K562 (cell line): ENCODE measurements around the gene RABGAP1. TPM values are rescaled to one million over a fixed set of nuclear protein-coding genes. Genes with fewer than 3 reads are reported as not detected.

Experiments
- ATAC-seq: fragments of 200-7000 bp; cut with Tn5 transposase; 3 replicates; pipeline ENCODE4 v1.9.1; 2020; ENCODE audit warnings: moderate library complexity
- BruUV-seq: library from RNA; stranded (reverse); fragments of 400-500 nt; replicated peaks from 2 replicates; lab custom pipeline; 2021; lab: Mats Ljungman, UMichigan
- CTCF ChIA-PET: fragments of 300-600 bp; formaldehyde crosslinking; extraction: SDS; loops from one replicate; lab custom pipeline; 2021; ENCODE audit warnings: low intra/inter-chr PET ratio; lab: Yijun Ruan, JAX
- POLR2A ChIA-PET: fragments of 300-600, 350-650 bp; sonication (Branson Sonifier 250); formaldehyde crosslinking; extraction: SDS; loops from one replicate; lab custom pipeline; 2021; ENCODE audit warnings: antibody characterized with exemption, inconsistent platforms; lab: Yijun Ruan, JAX
- DNase-seq, 4 experiments: peaks; one replicate each; pipeline versions ENCODE4 v3.0.0 to v3.0.0-alpha.2; 2011 to 2018; ENCODE audit warnings: low spot score in 3 of 4, mixed read lengths in 3 of 4; ENCODE audit errors: extremely low read depth in 1 of 4
- FAIRE-seq: peaks from 2 replicates; lab custom pipeline; 2011; peaks lifted over from hg19 to GRCh38; lab: Jason Lieb, UNC
- H2AFZ ChIP-seq: 2 replicates; pipeline ENCODE4 v1.6.0; 2011; ENCODE audit warnings: low read depth, low read length, control low read depth, inconsistent platforms
- H3K27ac ChIP-seq: fragments of 200-600 bp; 3 replicates; pipeline ENCODE4 v1.8.0; 2011; ENCODE audit warnings: low read depth, mild to moderate bottlenecking, control low read depth, inconsistent platforms, low read length, moderate library complexity, mixed read lengths; ENCODE audit errors: extremely low read depth
- H3K27me3 ChIP-seq, 2 experiments: fragments of 300-600 bp in 1 of 2; 2 replicates in 1 of 2; 3 replicates in 1 of 2; pipeline versions ENCODE4 v1.6.0 to v1.8.0; 2011; ENCODE audit warnings: inconsistent platforms in 2 of 2, low read length in 2 of 2, mild to moderate bottlenecking in 1 of 2, mixed read lengths in 1 of 2, moderate library complexity in 1 of 2; ENCODE audit not compliant: control insufficient read depth in 2 of 2, insufficient read depth in 2 of 2
- H3K36me3 ChIP-seq: fragments of 300-600 bp; 3 replicates; pipeline ENCODE4 v1.8.0; 2011; ENCODE audit warnings: mild to moderate bottlenecking, low read length, inconsistent platforms; ENCODE audit not compliant: control insufficient read depth, insufficient read depth
- H3K4me1 ChIP-seq, 2 experiments: fragments of 200-600 bp in 1 of 2; replicated peaks in 1 of 2; 2 replicates in 1 of 2; 3 replicates in 1 of 2; pipeline versions ENCODE4 v1.5.1 to v1.8.0; 2011; ENCODE audit warnings: inconsistent platforms in 2 of 2, low read length in 2 of 2, mild to moderate bottlenecking in 1 of 2, mixed read lengths in 1 of 2, moderate library complexity in 1 of 2; ENCODE audit not compliant: control insufficient read depth in 2 of 2, insufficient read depth in 2 of 2
- H3K4me2 ChIP-seq: 2 replicates; pipeline ENCODE4 v1.6.1; 2011; ENCODE audit warnings: low read length, control low read depth, inconsistent platforms, mixed read lengths; ENCODE audit not compliant: insufficient read depth
- H3K4me3 ChIP-seq: fragments of 200-600 bp; sonication (generic), shearing (Covaris generic); 2 replicates; pipeline ENCODE4 v1.5.1; 2016; ENCODE audit warnings: control low read depth, inconsistent platforms
- H3K79me2 ChIP-seq: fragments of 200-600 bp; 3 replicates; pipeline ENCODE4 v1.8.0; 2011; ENCODE audit warnings: low read length, inconsistent platforms; ENCODE audit not compliant: control insufficient read depth, insufficient read depth
- H3K9ac ChIP-seq, 2 experiments: 2 replicates each; pipeline versions ENCODE4 v1.6.0 to v1.6.1; 2011; ENCODE audit warnings: low read depth in 2 of 2, low read length in 2 of 2, control low read depth in 1 of 2, inconsistent platforms in 1 of 2, mild to moderate bottlenecking in 1 of 2, mixed read lengths in 1 of 2; ENCODE audit not compliant: insufficient read depth in 1 of 2
- H3K9me1 ChIP-seq: one replicate; pipeline ENCODE4 v1.6.0; 2011; ENCODE audit warnings: inconsistent platforms, mild to moderate bottlenecking, low read length, moderate library complexity; ENCODE audit not compliant: control insufficient read depth, insufficient read depth
- H3K9me3 ChIP-seq: replicated peaks from 2 replicates; pipeline ENCODE4 v1.5.1; 2011; ENCODE audit warnings: low read depth, low read length, inconsistent platforms; ENCODE audit not compliant: control insufficient read depth, insufficient read depth
- H4K20me1 ChIP-seq: replicated peaks from 2 replicates; pipeline ENCODE4 v1.6.1; 2011; ENCODE audit warnings: low read length, inconsistent platforms, mixed read lengths; ENCODE audit not compliant: control insufficient read depth, insufficient read depth
- ASH1L ChIP-seq: fragments of 450-650 bp; IDR thresholded peaks from 2 replicates; pipeline ENCODE4 v1.6.1; 2018; ENCODE audit warnings: borderline replicate concordance, mild to moderate bottlenecking, low read depth; ENCODE audit not compliant: partially characterized antibody
- HMG20A ChIP-seq: fragments of 450-650 bp; formaldehyde crosslinking; conservative IDR thresholded peaks from 2 replicates; pipeline ENCODE4 v1.4.0; 2020; ENCODE audit warnings: mild to moderate bottlenecking, mixed read lengths
- POLR2H ChIP-seq: IDR thresholded peaks from 2 replicates; pipeline ENCODE4 v1.6.1; 2016; ENCODE audit warnings: missing genetic modification characterization, low read depth, mild to moderate bottlenecking, control low read depth, missing compliant biosample characterization, moderate library complexity
- ZNF217 ChIP-seq: sonication (generic); formaldehyde crosslinking; IDR thresholded peaks from 2 replicates; pipeline ENCODE4 v1.8.0; 2022; ENCODE audit warnings: mild to moderate bottlenecking, missing genetic modification reagents
- ZSCAN32 ChIP-seq: fragments of 450-650 bp; formaldehyde crosslinking; IDR thresholded peaks from 2 replicates; pipeline ENCODE4 v1.4.0; 2020; ENCODE audit warnings: mild to moderate bottlenecking, moderate library complexity
- WGBS: fragments of 100-300 bp; shearing (Covaris generic); methylation state at CpG from one replicate; pipeline ENCODE4 v1.1.6; 2016; ENCODE audit warnings: low coverage, mixed read lengths; ENCODE audit not compliant: insufficient coverage; ENCODE audit errors: missing lambda C conversion rate; 5-methylcytosine and 5-hydroxymethylcytosine counted together
- in situ Hi-C: fragments of 300-500 bp; cut with MboI; formaldehyde crosslinking; loops from 4 replicates; pipeline ENCODE4 v1.15.0; 2018; ENCODE audit warnings: inconsistent platforms, mixed read lengths
- intact Hi-C: fragments of 100-400 bp; cut with micrococcal nuclease; formaldehyde crosslinking; loops from 2 replicates; pipeline ENCODE4 v1.14.2; 2022
- polyA plus RNA-seq, 8 experiments: library from polyadenylated mRNA; depleted of rRNA in 4 of 8; stranded (reverse) in 5 of 8; unstranded in 3 of 8; fragments of >200 nt; fragmentation: Nextera tagmentation in 2 of 8; fragmentation: Illumina TruSeq in 1 of 8; extraction: Ambion mirVana in 2 of 8; extraction: Trizol in 1 of 8; gene quantifications; 2 replicates each; pipeline versions ENCODE4 v1.2.1 to v1.2.3, GENCODE V29; 2011 to 2014; ENCODE audit warnings: inconsistent platforms in 1 of 8, missing spikeins in 1 of 8
- total RNA-seq, 7 experiments: library from RNA; depleted of rRNA in 6 of 7; stranded (reverse); fragments of >200 nt in 6 of 7; fragmentation: Illumina TruSeq in 2 of 7; extraction: Trizol in 2 of 7; gene quantifications; 2 replicates each; pipeline versions ENCODE4 v1.2.1 to v1.2.3, GENCODE V29; 2011 to 2021; ENCODE audit warnings: low replicate concordance in 1 of 7
- TF ChIP-seq, protein P1 (sequence below), 3 experiments: IDR thresholded peaks in 2 of 3; conservative IDR thresholded peaks in 1 of 3; 2 replicates each; pipeline ENCODE4 v1.5.1; 2011 to 2012; ENCODE audit warnings: low read length in 3 of 3, mild to moderate bottlenecking in 3 of 3, control low read depth in 2 of 3, improper control_type of control experiment in 1 of 3, inconsistent platforms in 1 of 3, low read depth in 1 of 3, mixed read lengths in 1 of 3, moderate library complexity in 1 of 3; ENCODE audit not compliant: insufficient read depth in 2 of 3
- TF ChIP-seq, protein P2 (sequence below): fragments of 250-450 bp; sonication (Bioruptor Pico); IDR thresholded peaks from 2 replicates; pipeline ENCODE4 v1.8.0; 2022; ENCODE audit warnings: moderate library complexity, mild to moderate bottlenecking, inconsistent platforms

Gene RABGAP1
- total and polyA plus RNA-seq, 9 of the 15 experiments (the other 6 are each of a cell fraction or from before 2014, with no cell fraction given), result 1.5 to 22.7 (median 13.1) TPM

DNA sequence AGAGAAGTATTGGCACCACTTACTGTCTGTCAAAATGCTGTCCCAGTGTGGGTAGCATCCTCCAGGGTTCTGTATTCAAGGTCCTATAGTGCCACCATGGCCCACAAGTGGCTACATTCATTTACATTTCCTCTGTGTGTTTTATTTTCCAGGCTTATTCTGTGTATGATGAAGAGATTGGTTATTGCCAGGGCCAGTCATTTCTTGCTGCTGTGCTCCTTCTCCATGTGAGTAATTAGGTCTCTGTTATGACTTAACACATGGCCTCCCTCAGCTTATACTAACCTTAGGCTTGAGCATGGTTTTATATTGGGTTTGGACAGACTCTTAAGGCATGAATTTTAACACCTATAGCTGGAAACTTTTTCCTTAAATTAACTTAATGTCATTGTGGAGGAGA, 129.4 kb downstream of the RABGAP1 start:
- Histone ChIP-seq H2AFZ (no peak overlapping the region), H4K20me1 (no peaks in the 10 kb centered on the region), H3K4me1 (no peaks in the 10 kb centered on the region), H3K27ac (no peak overlapping the region), H3K36me3 (peaks cover 34% of the 10 kb centered on the region), H3K4me3 (no peak overlapping the region), H3K27me3 (no peaks in the 10 kb centered on the region), H3K9me3 (no peaks in the 10 kb centered on the region), H3K9ac (no peak overlapping the region), H3K4me2 (no peak overlapping the region), H3K9me1 (no peaks in the 10 kb centered on the region), H3K79me2 (no peaks in the 10 kb centered on the region)
- CTCF ChIA-PET, result no interaction called here
- no peak for TF ChIP-seq ZNF217 (CRISPR knock-in tag)
- TF ChIP-seq ASH1L, result no peak
- no peak for TF ChIP-seq ZSCAN32 (CRISPR knock-in tag)
- no peak for ATAC-seq
- in situ Hi-C loops (no loop called here), intact Hi-C loops (no loop called here)
- no peak for FAIRE-seq
- no TSS peak for BruUV-seq
- POLR2A ChIA-PET, result no interaction called here
- DNase-seq, result no peak

DNA sequence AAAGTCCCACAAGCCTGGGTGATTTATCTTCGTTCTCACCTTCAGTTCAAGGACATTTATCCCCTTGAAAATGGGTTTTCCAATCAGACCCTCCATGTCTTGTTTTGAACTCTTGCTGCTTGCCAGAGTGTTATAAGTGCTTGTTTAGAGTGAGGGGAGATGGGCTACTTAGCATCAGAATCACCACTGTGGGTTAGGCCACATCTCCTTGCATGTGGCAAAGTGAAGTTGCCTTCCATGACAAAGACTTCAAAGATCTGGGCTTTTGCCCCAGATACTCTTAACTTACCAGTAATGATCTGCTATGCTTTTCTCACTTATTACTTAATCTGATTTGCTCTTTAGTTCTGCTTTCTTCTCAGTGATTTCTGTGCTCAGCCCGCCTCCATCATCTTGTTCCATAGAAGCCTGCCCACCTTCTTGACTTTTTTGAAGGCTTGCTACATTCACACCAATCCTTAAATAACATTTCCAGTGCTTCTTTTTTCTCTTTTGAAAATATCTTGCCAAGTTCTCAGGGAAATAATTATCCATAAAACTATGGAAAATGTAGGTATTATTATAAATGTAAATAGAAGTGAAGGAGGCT, 131.7 kb downstream of the RABGAP1 start:
- BruUV-seq, result no TSS peak
- in situ Hi-C loops (no loop called here), intact Hi-C loops (no loop called here)
- H3K27ac ChIP-seq, result no peak overlapping the region
- no peak overlapping the region for H3K4me2 ChIP-seq
- H3K27me3 ChIP-seq, result no peaks in the 10 kb centered on the region
- no peak overlapping the region for H2AFZ ChIP-seq
- H3K36me3 ChIP-seq, result peaks cover 25% of the 10 kb centered on the region
- H4K20me1 ChIP-seq, result no peaks in the 10 kb centered on the region
- no peak for ATAC-seq
- H3K9me1 ChIP-seq, result no peaks in the 10 kb centered on the region
- CTCF ChIA-PET, result no interaction called here
- no peak for DNase-seq
- WGBS, result 62% methylated on average over 2 of the region's 2 CpGs
- no peaks in the 10 kb centered on the region for H3K4me1 ChIP-seq
- H3K9ac ChIP-seq, result no peak overlapping the region
- H3K79me2 ChIP-seq, result no peaks in the 10 kb centered on the region
- H3K9me3 ChIP-seq, result no peaks in the 10 kb centered on the region
- no peak overlapping the region for H3K4me3 ChIP-seq
- FAIRE-seq, result no peak
- TF ChIP-seq, protein P1, sequence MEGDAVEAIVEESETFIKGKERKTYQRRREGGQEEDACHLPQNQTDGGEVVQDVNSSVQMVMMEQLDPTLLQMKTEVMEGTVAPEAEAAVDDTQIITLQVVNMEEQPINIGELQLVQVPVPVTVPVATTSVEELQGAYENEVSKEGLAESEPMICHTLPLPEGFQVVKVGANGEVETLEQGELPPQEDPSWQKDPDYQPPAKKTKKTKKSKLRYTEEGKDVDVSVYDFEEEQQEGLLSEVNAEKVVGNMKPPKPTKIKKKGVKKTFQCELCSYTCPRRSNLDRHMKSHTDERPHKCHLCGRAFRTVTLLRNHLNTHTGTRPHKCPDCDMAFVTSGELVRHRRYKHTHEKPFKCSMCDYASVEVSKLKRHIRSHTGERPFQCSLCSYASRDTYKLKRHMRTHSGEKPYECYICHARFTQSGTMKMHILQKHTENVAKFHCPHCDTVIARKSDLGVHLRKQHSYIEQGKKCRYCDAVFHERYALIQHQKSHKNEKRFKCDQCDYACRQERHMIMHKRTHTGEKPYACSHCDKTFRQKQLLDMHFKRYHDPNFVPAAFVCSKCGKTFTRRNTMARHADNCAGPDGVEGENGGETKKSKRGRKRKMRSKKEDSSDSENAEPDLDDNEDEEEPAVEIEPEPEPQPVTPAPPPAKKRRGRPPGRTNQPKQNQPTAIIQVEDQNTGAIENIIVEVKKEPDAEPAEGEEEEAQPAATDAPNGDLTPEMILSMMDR (IDR thresholded peaks at IDR 0.05 in 2 of 3, conservative IDR thresholded peaks at IDR 0.05 in 1 of 3; ENCODE audit: insufficient read depth in 2 of 3, low read depth in 1 of 3, low read length in 3 of 3), result no peak
- TF ChIP-seq, protein P2, sequence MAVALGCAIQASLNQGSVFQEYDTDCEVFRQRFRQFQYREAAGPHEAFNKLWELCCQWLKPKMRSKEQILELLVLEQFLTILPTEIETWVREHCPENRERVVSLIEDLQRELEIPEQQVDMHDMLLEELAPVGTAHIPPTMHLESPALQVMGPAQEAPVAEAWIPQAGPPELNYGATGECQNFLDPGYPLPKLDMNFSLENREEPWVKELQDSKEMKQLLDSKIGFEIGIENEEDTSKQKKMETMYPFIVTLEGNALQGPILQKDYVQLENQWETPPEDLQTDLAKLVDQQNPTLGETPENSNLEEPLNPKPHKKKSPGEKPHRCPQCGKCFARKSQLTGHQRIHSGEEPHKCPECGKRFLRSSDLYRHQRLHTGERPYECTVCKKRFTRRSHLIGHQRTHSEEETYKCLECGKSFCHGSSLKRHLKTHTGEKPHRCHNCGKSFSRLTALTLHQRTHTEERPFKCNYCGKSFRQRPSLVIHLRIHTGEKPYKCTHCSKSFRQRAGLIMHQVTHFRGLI (CRISPR knock-in tag), result no peak
- TF ChIP-seq POLR2H (no peak), HMG20A (no peak)
- POLR2A ChIA-PET, result interaction anchor here (0.6 to 1.3 kb wide), 3 partner anchors 9 to 883 kb away, joined by 3 to 5 read pairs (median 4); no protein-coding TSS in a partner anchor
